GM12878 (cell line): Measurements from ENCODE around the gene TSHR.

Experiments used
- ATF7 ChIP-seq: fragments of 450-650 bp; IDR thresholded peaks from 2 replicates; pipeline ENCODE4 v1.6.1; 2016; ENCODE audit warnings: low read depth, mild to moderate bottlenecking
- CEBPB ChIP-seq, 2 experiments: fragments of 150-350 bp in 1 of 2; IDR thresholded peaks; 2 replicates each; pipeline ENCODE4 v1.6.1; 2012 to 2014; ENCODE audit warnings: low read depth in 2 of 2, low read length in 2 of 2, borderline replicate concordance in 1 of 2, inconsistent platforms in 1 of 2
- CREB1 ChIP-seq: IDR thresholded peaks from 2 replicates; pipeline ENCODE4 v1.6.1; 2012; ENCODE audit warnings: low read depth, mild to moderate bottlenecking, inconsistent platforms
- EGR1 ChIP-seq, 2 experiments: IDR thresholded peaks; 1 replicate in 1 of 2; 2 replicates in 1 of 2; pipeline ENCODE4 v1.6.1; 2011 to 2012; ENCODE audit warnings: low read depth in 2 of 2, low read length in 2 of 2, borderline replicate concordance in 1 of 2, mild to moderate bottlenecking in 1 of 2, moderate library complexity in 1 of 2
- ELK1 ChIP-seq: IDR thresholded peaks from 2 replicates; pipeline ENCODE4 v1.6.1; 2012; ENCODE audit warnings: low read depth, low read length, improper control_type of control experiment
- ESRRA ChIP-seq: IDR thresholded peaks from 2 replicates; pipeline ENCODE4 v1.6.1; 2012; ENCODE audit warnings: mild to moderate bottlenecking, low read length, improper control_type of control experiment
- FOS ChIP-seq: IDR thresholded peaks from 3 replicates; pipeline ENCODE4 v1.6.1; 2011; ENCODE audit warnings: borderline replicate concordance; ENCODE audit not compliant: insufficient read length; ENCODE audit errors: extremely low read depth
- POLR2AphosphoS5 ChIP-seq: IDR thresholded peaks from 2 replicates; pipeline ENCODE4 v1.6.1; 2011; ENCODE audit warnings: mild to moderate bottlenecking, low read length, inconsistent platforms
- TAF1 ChIP-seq: IDR thresholded peaks from 2 replicates; pipeline ENCODE4 v1.6.1; 2011; ENCODE audit warnings: mild to moderate bottlenecking, low read depth, low read length, borderline replicate concordance
- ZBTB4 ChIP-seq: fragments of 450-650 bp; formaldehyde crosslinking; IDR thresholded peaks from 2 replicates; pipeline ENCODE4 v1.4.0; 2022; ENCODE audit warnings: mild to moderate bottlenecking, moderate library complexity
- TF ChIP-seq, protein P1 (sequence below), 3 experiments: IDR thresholded peaks in 2 of 3; conservative IDR thresholded peaks in 1 of 3; 2 replicates each; pipeline ENCODE4 v1.5.1; 2011; ENCODE audit warnings: low read depth in 3 of 3, low read length in 3 of 3, mild to moderate bottlenecking in 3 of 3, control low read depth in 2 of 3, moderate library complexity in 2 of 3, inconsistent platforms in 1 of 3, mixed read lengths in 1 of 3; ENCODE audit not compliant: control insufficient read depth in 2 of 3, insufficient read depth in 1 of 3; ENCODE audit errors: extremely low read depth in 1 of 3
- TF ChIP-seq, protein P2 (sequence below): IDR thresholded peaks from 2 replicates; pipeline ENCODE4 v1.6.1; 2012; ENCODE audit warnings: low read depth, low read length, improper control_type of control experiment

DNA sequence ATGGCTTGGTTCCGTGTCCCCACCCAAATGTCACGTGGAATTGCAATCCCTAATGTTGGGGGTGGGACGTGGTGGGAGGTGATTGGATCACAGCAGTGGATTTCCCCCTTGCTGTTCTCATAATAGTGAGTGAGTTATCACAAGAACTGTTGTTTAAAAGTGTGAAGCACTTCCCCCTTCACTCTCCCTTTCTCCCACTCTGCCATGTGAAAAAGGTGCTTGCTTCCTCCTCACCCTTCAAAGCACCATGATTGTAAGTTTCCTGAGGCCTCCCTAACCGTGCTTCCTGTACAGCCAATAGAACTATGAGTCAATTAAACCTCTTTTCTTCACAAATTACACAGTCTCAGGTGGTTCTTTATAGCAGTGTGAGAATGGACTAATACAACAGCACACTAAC lies 8.6 kb upstream of the TSHR start:
- TF ChIP-seq CREB1 = no peak
- no peak for TF ChIP-seq ESRRA
- TF ChIP-seq, protein P1, sequence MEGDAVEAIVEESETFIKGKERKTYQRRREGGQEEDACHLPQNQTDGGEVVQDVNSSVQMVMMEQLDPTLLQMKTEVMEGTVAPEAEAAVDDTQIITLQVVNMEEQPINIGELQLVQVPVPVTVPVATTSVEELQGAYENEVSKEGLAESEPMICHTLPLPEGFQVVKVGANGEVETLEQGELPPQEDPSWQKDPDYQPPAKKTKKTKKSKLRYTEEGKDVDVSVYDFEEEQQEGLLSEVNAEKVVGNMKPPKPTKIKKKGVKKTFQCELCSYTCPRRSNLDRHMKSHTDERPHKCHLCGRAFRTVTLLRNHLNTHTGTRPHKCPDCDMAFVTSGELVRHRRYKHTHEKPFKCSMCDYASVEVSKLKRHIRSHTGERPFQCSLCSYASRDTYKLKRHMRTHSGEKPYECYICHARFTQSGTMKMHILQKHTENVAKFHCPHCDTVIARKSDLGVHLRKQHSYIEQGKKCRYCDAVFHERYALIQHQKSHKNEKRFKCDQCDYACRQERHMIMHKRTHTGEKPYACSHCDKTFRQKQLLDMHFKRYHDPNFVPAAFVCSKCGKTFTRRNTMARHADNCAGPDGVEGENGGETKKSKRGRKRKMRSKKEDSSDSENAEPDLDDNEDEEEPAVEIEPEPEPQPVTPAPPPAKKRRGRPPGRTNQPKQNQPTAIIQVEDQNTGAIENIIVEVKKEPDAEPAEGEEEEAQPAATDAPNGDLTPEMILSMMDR (IDR thresholded peaks at IDR 0.05 in 2 of 3, conservative IDR thresholded peaks at IDR 0.05 in 1 of 3; ENCODE audit: control insufficient read depth in 2 of 3, extremely low read depth in 1 of 3, insufficient read depth in 1 of 3, low read depth in 3 of 3, low read length in 3 of 3) = no peak
- TF ChIP-seq POLR2AphosphoS5 = no peak
- TF ChIP-seq CEBPB (IDR thresholded peaks at IDR 0.05; ENCODE audit: borderline replicate concordance in 1 of 2, low read depth in 2 of 2, low read length in 2 of 2) = no peak
- TF ChIP-seq, protein P2, sequence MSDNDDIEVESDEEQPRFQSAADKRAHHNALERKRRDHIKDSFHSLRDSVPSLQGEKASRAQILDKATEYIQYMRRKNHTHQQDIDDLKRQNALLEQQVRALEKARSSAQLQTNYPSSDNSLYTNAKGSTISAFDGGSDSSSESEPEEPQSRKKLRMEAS = no peak
- TF ChIP-seq EGR1 (IDR thresholded peaks at IDR 0.05; ENCODE audit: borderline replicate concordance in 1 of 2, low read depth in 2 of 2, low read length in 2 of 2) = no peak
- TF ChIP-seq ELK1 = no peak
- TF ChIP-seq FOS = no peak
- no peak for TF ChIP-seq ATF7
- TF ChIP-seq ZBTB4 (CRISPR knock-in tag) = no peak
- TF ChIP-seq TAF1 = no peak
